NCI-H1048 (cell line): ENCODE data around the gene ADORA1.
A peak's percentile ranks its signal among the peaks of the same experiment; 100 is the strongest.

Experiments
- DNase-seq: peaks from one replicate; lab custom pipeline; 2025; lab: John Stamatoyannopoulos, UW

ADORA1 gene

GRCh38 chr1:203121186-203122015 lies 6.1 kb upstream of the ADORA1 start:
- no peak for DNase-seq

GRCh38 chr1:203122159-203122558 lies 5.4 kb upstream of the ADORA1 start:
- DNase-seq: no peak

GRCh38 chr1:203124011-203124410 lies 3.5 kb upstream of the ADORA1 start:
- DNase-seq: no peak

- DNase-seq: no peak
Measured at GRCh38 chr1:203124546-203125317, 2.8 kb upstream of the ADORA1 start.

- DNase-seq: no peak
Measured at GRCh38 chr1:203126151-203126865, 1.2 kb upstream of the ADORA1 start.

- no peak for DNase-seq
Measured at GRCh38 chr1:203126866-203127665, 460 bp upstream of the ADORA1 start.

GRCh38 chr1:203128431-203128715 lies 847 bp downstream of the ADORA1 start:
- no peak for DNase-seq

GRCh38 chr1:203128716-203129500 lies 1.4 kb downstream of the ADORA1 start:
- DNase-seq: no peak

GRCh38 chr1:203129501-203130231 lies 2.1 kb downstream of the ADORA1 start:
- no peak for DNase-seq

GRCh38 chr1:203130358-203130985 lies 2.9 kb downstream of the ADORA1 start:
- no peak for DNase-seq

GRCh38 chr1:203131548-203132200 lies 4.1 kb downstream of the ADORA1 start:
- peak; percentile 71 for DNase-seq

GRCh38 chr1:203133970-203134725 lies 6.6 kb downstream of the ADORA1 start:
- DNase-seq: no peak

GRCh38 chr1:203135636-203136305 lies 8.2 kb downstream of the ADORA1 start:
- no peak for DNase-seq

- DNase-seq: no peak
Measured at GRCh38 chr1:203136409-203137042, 9.0 kb downstream of the ADORA1 start.

- no peak for DNase-seq
Measured at GRCh38 chr1:203137324-203137723, 9.8 kb downstream of the ADORA1 start.

GRCh38 chr1:203138066-203138465 lies 10.5 kb downstream of the ADORA1 start:
- DNase-seq: no peak

- DNase-seq: no peak
Measured at GRCh38 chr1:203139976-203140475, 12.5 kb downstream of the ADORA1 start.
